NB4 (cell line): ENCODE data around the gene CTDSP1.

ENCODE experiments used
- DNase-seq: peaks from one replicate; pipeline ENCODE4 v3.0.0; 2010; ENCODE audit warnings: low read depth
- H3K4me3 ChIP-seq: one replicate; pipeline ENCODE4 v1.5.1; 2011; ENCODE audit warnings: mild to moderate bottlenecking, low read depth, low read length, moderate library complexity
- MYC ChIP-seq: IDR thresholded peaks from 2 replicates; pipeline ENCODE4 v1.6.1; 2011; ENCODE audit warnings: low read depth, low read length
- POLR2A ChIP-seq: IDR thresholded peaks from 2 replicates; pipeline ENCODE4 v1.6.1; 2011; ENCODE audit warnings: mild to moderate bottlenecking; ENCODE audit not compliant: insufficient read length; ENCODE audit errors: extremely low read depth
- TF ChIP-seq, protein P1 (sequence below): IDR thresholded peaks from one replicate; pipeline ENCODE4 v1.5.1; 2012; ENCODE audit warnings: low read depth, low read length
- TF ChIP-seq, protein P2 (sequence below): IDR thresholded peaks from 2 replicates; pipeline ENCODE4 v1.6.1; 2011; ENCODE audit warnings: low read depth, low read length

The CTDSP1 gene

DNA sequence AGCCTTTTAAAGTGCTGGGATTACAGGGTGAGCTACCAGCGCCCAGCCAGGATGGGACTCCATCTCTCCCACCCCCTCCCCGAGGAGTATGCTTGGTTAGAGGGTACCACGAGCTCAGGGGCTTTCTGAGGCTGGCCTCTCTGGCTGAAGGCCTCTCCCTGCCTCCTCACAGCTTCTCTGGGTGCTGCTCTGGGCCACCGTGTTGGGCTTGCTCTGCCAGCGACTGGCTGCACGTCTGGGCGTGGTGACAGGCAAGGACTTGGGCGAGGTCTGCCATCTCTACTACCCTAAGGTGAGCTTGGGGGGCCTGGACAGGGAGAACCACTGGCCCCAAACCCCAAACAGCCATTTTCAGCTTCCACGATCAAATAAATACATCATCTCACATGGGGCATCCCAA, 14.7 kb upstream of the CTDSP1 start:
- TF ChIP-seq, protein P1, sequence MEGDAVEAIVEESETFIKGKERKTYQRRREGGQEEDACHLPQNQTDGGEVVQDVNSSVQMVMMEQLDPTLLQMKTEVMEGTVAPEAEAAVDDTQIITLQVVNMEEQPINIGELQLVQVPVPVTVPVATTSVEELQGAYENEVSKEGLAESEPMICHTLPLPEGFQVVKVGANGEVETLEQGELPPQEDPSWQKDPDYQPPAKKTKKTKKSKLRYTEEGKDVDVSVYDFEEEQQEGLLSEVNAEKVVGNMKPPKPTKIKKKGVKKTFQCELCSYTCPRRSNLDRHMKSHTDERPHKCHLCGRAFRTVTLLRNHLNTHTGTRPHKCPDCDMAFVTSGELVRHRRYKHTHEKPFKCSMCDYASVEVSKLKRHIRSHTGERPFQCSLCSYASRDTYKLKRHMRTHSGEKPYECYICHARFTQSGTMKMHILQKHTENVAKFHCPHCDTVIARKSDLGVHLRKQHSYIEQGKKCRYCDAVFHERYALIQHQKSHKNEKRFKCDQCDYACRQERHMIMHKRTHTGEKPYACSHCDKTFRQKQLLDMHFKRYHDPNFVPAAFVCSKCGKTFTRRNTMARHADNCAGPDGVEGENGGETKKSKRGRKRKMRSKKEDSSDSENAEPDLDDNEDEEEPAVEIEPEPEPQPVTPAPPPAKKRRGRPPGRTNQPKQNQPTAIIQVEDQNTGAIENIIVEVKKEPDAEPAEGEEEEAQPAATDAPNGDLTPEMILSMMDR: no peak
- TF ChIP-seq, protein P2, sequence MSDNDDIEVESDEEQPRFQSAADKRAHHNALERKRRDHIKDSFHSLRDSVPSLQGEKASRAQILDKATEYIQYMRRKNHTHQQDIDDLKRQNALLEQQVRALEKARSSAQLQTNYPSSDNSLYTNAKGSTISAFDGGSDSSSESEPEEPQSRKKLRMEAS: no peak
- TF ChIP-seq MYC (no peak), POLR2A (no peak)
- DNase-seq: no peak

DNA sequence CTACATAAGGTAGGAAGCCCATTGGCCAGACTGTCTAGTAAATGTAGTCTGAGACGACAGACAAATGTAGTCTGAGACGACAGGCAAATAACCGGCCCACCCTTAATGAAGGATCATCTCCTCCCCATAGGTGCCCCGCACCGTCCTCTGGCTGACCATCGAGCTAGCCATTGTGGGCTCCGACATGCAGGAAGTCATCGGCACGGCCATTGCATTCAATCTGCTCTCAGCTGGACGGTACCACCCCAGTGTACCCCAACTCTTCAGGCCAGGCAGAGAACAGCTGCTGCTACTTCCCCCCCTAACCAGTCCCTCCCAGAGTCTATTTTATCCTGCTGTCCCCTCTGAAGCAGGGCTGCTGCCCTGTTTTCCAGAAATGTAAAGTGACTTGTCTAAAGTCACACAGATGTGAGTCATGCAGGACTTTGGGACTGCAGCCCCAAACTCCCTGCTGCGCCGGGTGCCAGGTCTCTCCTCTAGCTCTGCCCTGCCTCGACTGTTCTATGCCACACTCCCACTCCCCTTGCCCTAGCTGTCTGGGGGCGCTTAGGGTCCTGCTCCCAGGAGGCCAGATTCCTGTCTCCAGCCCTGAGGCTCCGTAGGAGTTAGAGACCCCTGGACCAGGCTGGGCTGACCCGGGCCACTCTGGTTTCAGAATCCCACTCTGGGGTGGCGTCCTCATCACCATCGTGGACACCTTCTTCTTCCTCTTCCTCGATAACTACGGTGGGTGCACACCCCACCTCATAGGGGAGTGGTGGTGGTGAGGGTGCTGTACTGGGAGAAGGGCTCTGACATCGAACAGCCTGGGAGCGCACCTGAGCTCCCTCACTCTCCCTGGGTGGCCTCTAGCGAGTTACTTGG, 12.9 kb upstream of the CTDSP1 start:
- no peak for DNase-seq
- no peak overlapping the region for H3K4me3 ChIP-seq
- TF ChIP-seq, protein P2: no peak
- TF ChIP-seq POLR2A (no peak), MYC (no peak)
- TF ChIP-seq, protein P1: no peak

More for the DNA sequence above, 14.7 kb upstream of the CTDSP1 start:
- H3K4me3 ChIP-seq: no peak overlapping the region

DNA sequence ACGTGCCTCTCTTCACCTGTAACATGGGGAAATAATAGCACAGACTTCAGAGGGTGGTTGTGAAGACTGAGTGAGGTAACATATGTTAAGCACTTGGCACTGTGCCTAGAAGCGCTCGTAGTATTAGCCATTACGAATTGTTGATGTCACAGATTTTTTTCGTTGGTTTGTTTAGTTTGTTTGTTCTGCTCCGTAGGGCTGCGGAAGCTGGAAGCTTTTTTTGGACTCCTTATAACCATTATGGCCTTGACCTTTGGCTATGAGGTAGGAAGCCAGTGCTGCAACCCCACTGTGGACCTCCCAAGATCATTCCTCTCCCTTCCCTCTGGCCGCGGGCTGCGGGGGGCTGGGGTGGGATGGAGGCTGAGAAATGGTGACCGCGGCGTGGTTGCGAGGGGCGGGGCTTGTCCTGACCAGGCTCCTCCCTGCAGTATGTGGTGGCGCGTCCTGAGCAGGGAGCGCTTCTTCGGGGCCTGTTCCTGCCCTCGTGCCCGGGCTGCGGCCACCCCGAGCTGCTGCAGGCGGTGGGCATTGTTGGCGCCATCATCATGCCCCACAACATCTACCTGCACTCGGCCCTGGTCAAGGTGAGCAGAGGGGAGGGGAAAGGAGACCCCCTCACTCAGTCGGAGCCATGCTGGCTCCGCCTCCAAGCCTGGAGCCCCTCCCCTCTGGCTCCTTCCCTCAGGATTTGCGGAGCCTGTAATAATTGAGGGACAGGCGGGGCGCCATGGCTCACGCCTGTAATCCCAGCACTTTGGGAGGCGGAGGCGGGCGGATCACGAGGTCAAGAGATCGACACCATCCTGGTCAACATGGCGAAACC, 12.1 kb upstream of the CTDSP1 start:
- no peak overlapping the region for H3K4me3 ChIP-seq

DNA sequence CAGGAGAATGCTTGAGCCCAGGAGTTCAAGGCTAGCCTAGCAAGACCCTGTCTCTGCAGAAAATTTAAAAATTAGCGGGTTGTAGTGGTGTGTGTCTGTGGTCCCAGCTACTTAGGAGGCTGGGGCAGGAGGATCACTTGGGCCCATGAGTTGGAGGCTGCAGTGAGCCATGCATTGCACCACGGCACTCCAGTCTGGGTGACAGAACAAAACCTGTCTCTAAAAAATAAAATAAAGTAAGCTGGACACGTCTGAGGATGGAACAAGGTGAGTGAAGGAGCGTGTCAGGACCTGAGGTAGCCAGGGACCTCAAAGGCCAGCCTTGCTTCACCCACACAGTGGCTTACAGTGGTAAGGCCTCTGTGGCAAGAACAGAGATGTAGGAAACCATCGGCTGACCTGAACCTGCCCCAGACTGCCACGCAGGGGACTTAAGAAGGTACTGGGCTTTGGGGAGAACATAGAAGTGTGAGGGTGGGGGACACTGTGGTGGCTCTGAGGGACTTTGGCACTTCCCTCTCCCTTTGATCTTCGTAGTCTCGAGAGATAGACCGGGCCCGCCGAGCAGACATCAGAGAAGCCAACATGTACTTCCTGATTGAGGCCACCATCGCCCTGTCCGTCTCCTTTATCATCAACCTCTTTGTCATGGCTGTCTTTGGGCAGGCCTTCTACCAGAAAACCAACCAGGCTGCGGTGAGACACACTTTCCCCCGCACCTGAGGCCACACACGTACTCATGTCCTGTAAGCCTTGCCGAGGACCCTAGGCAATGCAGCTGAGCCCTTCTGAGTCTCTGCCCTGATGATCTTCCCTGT, 10.1 kb upstream of the CTDSP1 start:
- no peak overlapping the region for H3K4me3 ChIP-seq
- DNase-seq: no peak
- TF ChIP-seq POLR2A: no peak

More for the DNA sequence above, 12.1 kb upstream of the CTDSP1 start:
- DNase-seq: no peak
- TF ChIP-seq MYC (no peak), POLR2A (no peak)
- TF ChIP-seq, protein P1: no peak
- TF ChIP-seq, protein P2: no peak

DNA sequence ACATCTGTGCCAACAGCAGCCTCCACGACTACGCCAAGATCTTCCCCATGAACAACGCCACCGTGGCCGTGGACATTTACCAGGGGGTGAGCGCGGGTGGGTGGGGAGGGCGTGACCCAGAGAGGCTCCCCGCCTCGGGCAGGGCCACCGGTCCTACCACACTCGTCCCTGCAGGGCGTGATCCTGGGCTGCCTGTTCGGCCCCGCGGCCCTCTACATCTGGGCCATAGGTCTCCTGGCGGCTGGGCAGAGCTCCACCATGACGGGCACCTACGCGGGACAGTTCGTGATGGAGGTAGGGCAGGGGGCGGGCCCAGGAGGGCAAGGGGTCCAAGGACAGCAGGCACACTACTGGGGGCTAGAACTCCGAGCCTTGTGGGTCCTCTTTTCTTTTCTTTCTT, 8.5 kb upstream of the CTDSP1 start:
- H3K4me3 ChIP-seq: no peak overlapping the region
- DNase-seq: no peak
- TF ChIP-seq, protein P2: no peak
- no peak for TF ChIP-seq POLR2A
- TF ChIP-seq, protein P1: no peak
- TF ChIP-seq MYC: no peak

DNA sequence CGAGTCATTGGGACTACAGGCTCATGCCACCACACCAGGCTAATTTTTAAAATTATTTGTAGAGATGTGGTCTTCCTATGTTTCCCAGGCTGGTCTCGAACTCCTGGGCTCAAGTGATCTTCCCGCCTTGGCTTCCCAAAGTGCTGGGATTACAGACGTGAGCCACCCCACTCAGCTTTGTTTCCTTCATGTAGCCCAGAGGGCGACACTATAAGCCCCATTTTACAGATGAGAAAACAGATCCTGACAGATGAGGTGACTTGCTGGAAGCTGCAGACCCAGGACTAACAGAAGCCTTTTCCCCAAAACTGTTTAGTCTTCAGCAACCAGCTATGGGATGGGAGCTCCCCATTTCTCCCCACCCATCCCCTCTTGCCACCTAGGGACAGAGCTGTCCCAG, 7.2 kb upstream of the CTDSP1 start:
- no peak overlapping the region for H3K4me3 ChIP-seq
- DNase-seq: no peak
- no peak for TF ChIP-seq POLR2A
- no peak for TF ChIP-seq MYC
- TF ChIP-seq, protein P2: no peak
- TF ChIP-seq, protein P1: no peak
